T1000 (cell line): ENCODE results near the gene CUEDC1.
"Not testable (repeated sequence)": the region's sequence is repeated elsewhere in the genome, so short reads cannot be mapped to it uniquely, and the experiment has no call there.

ENCODE experiments used
- DNase-seq: peaks from one replicate; lab custom pipeline; 2025; ENCODE audit warnings: mixed read lengths; lab: John Stamatoyannopoulos, UW

The CUEDC1 gene

DNA sequence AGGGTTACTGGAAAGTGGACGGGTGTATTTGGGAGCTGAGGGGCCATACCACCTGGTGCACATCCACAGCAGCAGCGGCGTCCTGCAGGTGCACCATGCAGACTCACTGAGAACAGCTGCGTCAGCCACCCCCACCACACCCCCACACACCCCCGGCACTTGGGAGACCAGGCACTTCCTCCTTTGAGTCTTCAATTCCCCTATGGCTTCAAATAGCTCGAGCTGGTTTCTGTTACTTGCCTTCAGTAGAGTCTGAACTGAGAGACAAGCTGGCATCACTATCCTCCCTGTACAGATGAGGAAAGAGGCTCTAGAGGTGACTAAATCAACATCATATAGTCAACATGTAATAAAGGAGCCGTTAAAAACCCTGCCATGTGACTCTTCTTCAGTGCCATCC is 15.4 kb downstream of the CUEDC1 start:
- DNase-seq = no peak

DNA sequence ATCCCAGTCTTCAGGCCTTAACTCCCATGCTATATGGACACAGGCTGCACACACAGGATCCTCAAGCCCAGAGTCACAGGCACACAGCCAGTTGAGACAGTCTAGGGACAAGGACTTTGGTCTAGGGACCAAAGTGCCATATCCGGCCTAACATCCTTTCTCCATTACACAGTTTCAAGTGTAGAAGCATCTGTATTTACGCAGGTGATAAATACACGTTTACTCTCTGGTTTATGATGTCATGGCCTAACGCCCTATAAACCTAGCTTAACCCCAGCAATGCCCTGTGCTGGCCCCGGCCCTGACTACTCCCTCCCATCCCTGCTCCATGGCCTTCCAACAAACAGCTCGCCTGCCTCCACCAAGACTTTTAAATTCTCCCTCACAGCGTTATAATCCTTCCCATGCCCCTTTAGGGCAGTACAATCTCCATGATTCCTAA is 17.1 kb downstream of the CUEDC1 start:
- DNase-seq = no peak

DNA sequence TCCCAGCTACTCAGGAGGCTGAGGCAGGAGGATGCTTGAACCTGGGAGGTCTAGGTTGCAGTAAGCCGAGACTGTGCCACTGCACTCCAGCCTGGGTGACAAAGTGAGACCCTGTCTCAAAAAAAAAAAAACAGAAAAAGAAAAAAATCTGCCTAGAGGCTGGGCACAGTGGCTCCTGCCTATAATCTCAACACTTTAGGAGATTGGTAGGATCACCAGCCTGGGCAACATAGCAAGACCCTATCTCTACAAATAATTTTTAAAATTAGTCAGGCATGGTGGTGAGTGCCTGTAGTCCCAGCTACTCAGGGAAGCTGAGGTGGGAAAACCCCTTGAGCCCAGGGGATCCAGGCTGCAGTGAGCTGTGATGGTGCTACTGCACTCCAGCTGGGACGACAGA is 17.7 kb downstream of the CUEDC1 start:
- DNase-seq = no peak

DNA sequence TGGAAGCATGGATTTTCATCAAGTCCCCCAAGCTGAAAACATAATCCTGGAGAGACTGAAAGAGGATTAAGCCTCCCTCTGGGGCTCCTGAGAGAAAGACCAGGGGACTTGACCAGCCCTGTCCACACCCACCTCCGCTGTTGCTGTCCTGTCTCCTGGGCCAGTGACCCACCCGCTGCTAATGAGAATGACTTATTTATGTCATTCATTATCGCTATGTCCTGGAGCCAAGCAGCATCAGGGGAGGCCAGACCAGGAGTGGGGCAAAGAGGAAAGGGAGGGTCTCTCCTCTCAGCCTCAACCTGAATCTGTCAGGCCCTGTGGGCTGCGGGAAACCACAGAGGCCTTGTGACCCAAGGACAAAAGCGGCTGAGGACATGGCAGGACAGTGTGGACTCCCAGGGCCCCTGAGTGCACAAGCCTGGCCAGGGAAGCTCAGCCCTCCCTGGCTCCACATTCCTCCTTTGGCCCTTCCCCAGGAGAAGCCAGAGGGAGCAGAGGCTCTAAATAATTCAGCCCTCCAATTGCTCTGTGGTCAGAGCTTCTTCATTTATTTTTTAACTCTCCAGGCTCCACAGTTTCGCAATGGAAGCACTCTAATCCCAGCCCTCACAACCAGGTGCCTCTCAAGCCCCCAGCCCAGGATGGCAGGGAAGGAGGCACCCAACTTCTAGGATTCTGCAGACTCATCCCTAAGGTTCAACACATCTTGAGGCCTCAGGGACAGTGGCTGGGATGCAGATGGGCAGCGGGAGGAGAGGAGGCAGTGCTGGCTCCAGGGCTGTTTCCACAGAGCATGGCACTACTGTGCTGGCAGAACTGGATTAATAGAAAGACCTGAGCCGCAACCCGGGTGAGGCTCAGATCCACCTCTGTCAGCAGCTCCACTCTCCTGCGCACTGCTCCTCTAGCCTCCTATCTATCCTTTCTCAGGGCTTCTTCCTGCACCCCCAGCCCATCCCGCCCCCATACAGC is 19.1 kb downstream of the CUEDC1 start:
- DNase-seq = peak; percentile 30

DNA sequence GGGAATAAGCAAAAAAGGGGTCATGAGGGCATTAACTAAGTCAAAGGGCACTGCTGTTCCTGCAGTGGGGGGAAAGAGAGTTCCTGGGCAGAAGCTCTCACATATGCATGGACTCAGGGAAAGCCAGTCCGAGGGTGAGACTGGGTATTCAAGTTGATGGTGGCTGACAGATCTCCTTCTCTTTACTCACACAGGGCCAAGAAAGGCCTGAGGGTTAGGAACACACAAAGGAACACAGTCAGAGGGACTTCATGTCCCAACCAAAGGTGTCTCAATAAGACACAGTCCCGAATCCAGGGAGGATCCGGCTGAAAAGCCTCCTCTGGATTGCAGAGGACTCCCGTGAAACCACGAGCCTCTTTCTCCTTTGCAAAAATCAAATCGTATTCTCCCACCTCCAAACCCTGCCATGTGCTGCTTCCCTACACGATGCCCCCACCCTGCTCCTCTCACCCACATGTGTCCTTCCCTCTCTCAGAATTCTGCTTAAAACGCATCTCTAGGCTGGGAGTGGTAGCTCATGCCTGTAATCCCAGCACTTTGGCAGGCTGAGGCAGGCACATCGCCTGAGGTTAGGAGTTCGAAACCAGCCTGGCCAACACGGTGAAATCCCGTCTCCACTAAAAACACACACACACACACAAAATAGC is 23.6 kb downstream of the CUEDC1 start:
- no peak for DNase-seq

DNA sequence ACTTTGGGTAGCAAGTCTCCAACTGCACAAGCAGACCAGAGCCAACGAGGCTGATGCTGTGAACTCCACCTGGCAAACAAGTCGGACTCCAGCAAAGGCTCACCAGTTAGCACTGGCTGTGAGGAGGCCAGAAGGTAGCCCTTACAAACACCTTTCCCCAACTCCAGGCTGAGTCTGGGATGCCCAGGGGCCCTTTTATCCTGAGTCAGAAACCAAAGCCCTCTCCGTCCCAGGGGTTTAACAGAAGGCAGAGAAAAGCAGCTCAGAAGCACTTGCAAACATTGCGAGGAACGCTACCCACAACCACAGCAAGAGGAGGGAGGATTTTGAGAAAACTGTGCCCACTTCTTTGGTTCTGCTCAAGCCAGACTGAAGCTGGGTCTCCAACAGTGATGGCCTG is 25.0 kb downstream of the CUEDC1 start:
- DNase-seq = no peak

DNA sequence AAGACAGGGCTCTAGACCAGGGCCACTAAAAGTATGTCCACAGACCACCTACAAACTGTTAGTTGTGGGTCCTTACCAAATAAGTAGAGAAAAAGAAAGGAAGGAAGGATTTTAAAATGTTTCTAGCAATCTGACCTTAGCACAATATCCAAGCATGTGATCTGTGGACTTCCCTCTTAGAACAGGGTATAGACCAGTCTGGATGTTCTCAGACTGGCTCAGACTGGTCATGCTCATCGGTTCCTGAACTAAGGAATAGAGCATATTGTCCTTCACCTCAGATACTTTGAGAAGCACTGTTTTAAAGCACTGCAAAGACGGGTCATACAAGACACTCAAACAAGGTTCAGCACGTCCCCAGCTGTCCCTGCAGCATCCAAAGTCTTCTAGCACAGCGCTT is 25.8 kb downstream of the CUEDC1 start:
- DNase-seq = no peak

DNA sequence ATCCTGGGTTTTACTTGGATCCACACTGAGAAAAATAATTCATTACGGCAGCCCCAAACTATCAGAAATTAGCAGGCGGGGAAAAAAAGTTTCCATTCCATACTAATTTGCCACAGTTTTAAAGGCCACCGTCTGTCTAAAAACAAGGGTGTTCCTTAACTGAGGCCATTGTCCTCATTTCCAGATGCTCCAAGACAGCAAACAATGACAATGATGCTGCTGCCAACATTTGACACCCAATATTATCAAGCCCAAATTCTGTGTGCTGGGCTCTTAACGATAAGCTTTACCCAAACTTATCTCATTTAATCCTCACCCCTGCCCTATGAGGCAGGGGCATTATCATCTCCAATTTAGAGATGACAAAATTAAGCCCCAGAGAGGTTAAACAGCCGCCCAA is 26.3 kb downstream of the CUEDC1 start:
- DNase-seq = no peak

DNA sequence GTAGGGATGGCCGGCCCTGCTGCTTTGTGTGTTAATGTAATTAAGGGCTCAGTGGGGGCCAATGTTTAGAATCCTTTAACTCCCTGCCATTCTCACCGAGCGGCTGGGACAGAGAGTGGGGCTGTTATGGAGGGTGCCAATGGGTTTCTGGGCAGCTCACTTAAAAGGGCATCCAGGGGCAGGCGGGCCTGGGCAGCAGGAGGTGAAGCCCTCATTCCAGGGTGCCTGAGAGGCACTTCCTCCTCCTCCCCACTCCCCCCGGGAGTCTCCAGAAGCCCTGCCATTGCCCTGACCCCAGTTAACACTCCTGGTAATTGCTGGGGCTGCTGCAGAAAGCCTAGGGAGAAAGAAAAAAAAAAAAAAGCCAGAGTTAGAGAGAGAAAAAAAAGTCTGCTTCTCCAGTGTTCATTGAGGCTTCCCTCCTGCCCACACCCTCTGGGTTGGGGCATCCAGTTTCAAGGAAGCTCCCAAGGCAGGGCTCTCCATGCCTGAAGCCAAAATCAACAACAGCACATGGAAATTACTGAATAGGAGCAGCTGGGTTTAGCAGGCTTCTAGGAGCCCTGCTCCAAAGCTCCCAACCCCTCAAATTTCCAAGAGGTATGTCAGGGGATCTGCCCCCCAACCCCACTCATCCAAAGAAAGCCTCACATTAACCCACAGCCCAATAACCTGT is 28.0 kb downstream of the CUEDC1 start:
- peak; percentile 23 for DNase-seq

DNA sequence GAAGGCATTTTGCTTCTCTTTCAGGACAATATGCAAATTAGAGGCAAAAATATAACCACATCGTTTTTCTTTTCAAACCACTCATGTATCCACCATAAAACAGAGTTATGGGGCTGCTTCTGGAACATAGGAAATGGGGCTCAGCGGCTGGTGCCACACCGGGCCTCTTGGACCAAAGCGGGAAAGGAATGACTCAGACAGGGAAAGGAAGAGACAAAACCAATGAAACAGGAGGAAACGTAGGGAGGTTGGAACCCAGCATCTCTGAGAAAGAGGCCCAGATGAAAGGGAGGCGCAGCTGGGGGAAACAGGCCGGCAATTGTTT is 28.5 kb downstream of the CUEDC1 start:
- no peak for DNase-seq

DNA sequence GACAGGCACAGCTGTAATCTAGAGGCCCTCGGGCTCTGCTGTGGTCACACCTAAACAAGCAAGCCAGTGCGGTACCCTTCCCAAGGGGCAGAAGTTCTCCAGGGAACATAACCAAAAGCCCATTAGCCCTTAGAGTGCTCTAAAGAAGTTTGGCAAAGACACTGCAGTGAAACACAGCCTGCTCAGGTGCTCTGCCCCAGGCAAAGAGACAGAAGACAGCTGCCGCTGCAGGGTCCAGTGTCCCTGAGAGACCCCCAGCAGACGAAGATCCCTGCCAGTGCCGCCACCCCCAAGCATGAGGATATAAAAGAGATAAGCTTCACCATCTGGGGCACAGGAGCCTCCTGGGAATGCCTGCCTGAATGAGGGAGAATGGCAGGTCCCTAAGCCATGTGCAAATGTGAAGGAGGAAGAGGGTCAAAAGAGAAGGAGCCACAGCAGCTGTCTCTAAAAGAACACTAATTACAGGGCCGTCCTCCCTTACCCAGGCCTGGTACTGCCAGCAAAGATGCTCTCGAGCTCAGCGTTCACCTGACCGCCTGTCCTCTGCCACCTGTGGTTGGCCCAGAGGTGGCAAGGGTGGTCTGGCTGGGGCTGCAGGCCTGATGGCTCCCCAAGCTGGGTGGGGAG is 29.7 kb downstream of the CUEDC1 start:
- DNase-seq = peak; percentile 62

DNA sequence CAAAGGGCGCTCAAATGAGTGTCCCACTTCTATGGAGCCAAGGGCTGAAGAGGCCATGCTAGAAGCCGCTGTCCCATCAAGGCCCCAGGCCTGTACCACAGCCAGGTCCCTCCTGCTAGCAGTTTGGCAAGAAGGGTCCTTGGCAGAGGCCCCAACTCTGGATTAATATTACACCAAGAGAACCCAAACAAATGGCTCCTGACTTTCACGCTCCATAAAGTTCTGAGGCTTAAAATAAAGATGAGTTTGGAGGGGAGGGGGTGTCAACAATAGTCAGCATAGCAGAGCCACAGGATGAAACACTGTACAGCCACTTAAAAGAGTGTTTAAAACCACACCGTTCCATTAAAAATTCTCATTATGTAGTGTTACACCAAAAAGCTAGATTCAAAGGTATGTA is 30.5 kb downstream of the CUEDC1 start:
- DNase-seq = no peak

DNA sequence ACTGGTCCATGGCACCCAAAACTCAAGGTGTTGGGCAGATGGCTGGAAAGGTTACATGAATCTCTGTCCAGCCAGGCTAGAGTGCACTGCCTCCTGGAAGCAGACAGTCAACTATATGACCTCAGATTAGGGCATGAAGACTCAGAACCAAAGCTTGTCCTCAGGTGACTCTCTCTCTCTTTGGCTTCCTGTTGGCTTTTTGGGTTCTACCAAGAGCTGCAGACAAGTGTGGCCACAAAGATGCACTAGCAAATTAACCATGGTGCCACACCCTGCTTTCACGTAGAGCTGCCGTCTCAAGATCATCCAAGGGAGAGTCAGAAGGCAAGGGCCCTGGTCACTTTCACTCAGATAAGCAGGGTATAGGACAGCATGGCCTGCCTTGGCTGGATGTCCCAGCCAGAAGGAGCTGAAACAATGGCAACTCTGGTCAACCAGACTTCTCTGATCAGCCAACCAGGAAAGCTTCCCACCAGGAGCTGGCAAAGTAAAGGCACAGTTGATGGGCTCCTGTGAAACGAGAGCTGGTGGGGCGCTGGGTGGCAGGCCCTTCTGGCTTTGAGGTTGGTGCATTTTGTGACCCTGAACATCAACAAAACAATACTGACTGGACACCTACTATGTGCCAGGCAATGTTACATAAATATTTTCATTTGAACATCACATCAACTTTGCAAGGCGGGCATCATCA is 31.9 kb downstream of the CUEDC1 start:
- no peak for DNase-seq

DNA sequence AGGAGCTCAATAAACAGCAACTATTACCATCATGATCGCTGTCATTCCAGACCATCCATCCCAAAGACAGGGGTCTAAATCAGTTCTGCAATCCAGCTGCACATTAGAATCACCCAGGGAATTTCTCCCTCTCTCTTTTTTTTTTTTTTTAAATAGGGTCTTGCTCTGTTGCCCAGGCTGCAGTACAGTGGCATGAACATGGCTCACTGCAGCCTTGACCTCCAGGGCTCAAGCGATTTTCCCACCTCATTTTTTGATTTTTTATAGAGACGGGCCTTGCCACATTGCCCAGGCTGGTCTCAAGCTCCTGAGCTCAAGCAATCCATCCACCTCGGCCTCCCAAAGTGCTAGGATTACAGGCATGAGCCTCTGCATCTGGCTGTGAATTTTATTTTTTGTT is 32.5 kb downstream of the CUEDC1 start:
- DNase-seq = not testable (repeated sequence)

DNA sequence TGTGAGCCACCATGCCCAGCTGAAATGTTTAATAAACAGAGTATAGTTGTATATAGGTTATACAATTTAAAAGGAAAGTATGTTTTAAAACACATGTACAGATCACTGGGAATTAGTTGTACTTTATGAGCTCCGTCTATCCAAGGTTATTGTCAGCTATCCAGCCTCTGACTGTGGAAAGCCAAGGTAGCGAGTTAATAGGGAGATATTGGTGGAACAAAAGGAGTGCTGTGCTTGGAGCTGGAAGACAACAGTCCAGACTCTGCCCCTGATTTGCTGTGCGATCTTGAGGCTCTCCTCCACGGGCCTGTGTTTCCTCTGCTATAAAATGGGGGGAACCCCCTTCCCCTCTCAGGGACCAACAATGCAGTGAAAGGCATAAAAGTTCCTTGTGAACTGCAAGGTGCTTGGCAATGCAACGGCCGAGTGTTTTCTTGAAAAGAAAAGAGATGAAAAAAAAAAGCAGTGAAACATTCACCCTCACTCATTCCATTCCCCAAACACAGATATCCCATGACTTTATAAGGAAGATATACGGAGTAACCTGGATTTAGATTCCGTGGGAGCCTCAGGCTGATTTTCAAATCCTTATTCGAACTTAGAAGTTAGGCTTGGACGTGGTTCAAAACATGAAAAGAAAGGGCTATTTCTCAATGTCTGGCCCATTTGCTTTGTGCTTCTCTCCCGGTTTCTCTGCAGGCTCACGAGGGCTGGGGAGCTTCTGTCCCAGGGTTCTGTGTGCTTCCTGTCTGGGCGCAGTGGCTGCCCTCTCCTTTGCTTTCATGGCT is 34.1 kb downstream of the CUEDC1 start:
- no peak for DNase-seq

DNA sequence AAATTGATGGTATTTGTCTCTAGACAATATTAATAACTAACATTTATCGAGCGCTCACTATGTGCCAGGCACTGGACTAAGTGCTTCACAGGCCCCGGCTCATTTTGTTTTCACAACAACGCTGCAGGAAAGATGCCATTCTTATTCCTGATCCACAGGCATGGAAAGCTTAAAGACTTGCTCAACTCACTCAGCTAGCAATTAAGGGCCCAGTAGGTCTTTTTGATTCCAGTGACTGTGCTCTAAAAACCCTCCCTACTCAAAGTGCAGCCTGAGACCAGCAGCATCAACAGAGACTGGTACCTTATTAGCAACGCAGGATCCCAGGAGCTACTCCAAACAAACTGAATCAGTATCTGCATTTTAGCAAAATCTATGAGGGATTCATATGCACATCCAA is 35.3 kb downstream of the CUEDC1 start:
- no peak for DNase-seq

DNA sequence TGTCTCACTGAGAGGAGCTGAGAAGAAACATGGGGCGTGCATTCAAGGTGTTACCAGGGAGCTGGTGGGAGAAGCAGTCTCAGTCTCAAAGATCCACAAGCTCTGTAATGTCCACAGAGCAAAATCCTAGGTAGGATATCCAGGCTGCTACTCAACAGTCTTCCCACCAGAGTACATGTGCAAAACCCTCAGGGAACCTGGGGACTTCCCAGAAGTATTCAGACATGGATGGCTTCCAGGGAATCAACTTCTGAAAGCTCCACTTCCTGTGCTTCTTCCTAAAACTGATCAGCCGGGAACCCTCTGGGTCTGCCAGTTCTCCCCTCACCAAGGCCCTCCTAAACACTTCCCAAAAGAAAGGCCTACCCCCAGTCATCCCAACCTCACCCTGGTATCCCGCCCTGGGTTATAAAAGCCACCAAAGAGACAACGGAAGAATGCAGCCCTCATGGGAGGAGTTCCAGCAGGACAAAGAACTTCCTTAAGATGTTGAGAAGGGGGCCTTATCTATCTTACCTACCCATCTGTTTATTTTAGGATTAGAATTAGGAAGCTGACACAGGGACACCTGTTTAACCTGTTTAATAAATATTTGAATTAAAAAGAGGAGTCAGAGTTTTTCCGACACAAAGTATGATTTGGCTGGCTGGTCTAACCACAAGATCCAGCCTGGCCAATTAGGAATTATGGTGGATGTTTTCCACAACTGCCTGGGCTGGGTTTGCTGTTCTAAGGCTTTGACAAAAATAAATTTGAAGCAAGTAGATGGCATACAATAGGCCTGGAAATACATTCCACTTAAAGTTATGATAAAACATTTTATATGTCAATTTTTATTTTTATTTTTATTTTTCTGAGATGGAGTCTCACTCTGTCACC is 37.0 kb downstream of the CUEDC1 start:
- no peak for DNase-seq

DNA sequence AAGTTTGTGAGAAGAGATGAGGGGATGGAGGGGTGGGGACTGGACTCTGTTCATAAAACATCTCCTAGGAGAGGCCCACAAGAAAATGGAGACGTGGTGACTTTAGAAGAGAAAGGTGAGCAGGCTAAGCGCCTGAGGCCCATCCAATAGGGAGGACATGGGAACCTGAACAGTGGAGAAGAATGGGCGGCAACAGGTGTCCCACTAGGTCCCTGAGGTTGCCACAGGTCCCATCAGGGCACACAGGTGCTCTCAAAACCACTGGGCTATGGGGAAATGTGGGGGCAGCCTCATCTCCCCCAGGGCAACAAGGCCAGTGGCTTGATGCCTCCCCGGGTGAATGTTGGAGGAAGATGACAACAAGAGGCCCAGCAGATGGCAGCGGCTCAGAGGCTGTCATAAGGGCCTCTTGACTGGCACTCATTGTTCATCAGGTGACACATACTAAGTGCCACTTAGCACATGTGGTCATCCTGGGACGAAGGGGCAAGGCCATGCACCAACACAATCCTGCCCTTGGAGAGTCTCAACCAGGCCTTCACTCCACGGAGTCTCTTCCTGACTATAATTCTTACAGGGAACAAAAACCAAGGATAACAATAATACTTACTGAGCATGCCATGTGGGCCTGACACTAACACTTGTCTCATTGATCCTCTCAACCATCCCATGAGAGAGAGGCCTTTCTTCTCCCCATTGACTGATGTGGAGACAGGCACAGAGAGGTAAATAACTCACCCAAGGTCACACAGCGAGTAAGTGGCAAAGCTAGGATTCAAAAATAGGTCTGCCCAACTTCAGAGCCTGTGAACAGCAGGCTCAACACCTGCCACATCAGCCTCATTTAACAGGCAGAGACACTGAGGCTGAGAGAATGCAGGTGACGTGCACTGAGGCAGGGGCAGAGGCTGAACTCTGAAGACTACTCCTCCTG is 38.0 kb downstream of the CUEDC1 start:
- no peak for DNase-seq
